WI38 (cell line): ENCODE data around the gene EEF1AKMT4.

Experiments used
- H3K4me3 ChIP-seq: 2 replicates; pipeline ENCODE4 v1.5.1; 2011; ENCODE audit warnings: low read depth, mild to moderate bottlenecking, control low read depth, low read length
- TF ChIP-seq, protein P1 (sequence below): IDR thresholded peaks from 2 replicates; pipeline ENCODE4 v1.5.1; 2012; ENCODE audit warnings: low read depth, mild to moderate bottlenecking, control low read depth, low read length

The EEF1AKMT4 gene

GRCh38 chr3:184240384-184241140 lies 8.9 kb upstream of the EEF1AKMT4 start:
- TF ChIP-seq, protein P1, sequence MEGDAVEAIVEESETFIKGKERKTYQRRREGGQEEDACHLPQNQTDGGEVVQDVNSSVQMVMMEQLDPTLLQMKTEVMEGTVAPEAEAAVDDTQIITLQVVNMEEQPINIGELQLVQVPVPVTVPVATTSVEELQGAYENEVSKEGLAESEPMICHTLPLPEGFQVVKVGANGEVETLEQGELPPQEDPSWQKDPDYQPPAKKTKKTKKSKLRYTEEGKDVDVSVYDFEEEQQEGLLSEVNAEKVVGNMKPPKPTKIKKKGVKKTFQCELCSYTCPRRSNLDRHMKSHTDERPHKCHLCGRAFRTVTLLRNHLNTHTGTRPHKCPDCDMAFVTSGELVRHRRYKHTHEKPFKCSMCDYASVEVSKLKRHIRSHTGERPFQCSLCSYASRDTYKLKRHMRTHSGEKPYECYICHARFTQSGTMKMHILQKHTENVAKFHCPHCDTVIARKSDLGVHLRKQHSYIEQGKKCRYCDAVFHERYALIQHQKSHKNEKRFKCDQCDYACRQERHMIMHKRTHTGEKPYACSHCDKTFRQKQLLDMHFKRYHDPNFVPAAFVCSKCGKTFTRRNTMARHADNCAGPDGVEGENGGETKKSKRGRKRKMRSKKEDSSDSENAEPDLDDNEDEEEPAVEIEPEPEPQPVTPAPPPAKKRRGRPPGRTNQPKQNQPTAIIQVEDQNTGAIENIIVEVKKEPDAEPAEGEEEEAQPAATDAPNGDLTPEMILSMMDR, result no peak
- no peak overlapping the region for H3K4me3 ChIP-seq

GRCh38 chr3:184241141-184241446 lies 8.4 kb upstream of the EEF1AKMT4 start:
- no peak overlapping the region for H3K4me3 ChIP-seq
- TF ChIP-seq, protein P1, result no peak

GRCh38 chr3:184241447-184242296 lies 7.8 kb upstream of the EEF1AKMT4 start:
- TF ChIP-seq, protein P1, result peak; percentile 38
- no peak overlapping the region for H3K4me3 ChIP-seq

GRCh38 chr3:184242297-184242685 lies 7.2 kb upstream of the EEF1AKMT4 start:
- TF ChIP-seq, protein P1, result no peak
- no peak overlapping the region for H3K4me3 ChIP-seq

GRCh38 chr3:184248454-184249411 lies 739 bp upstream of the EEF1AKMT4 start, which contains the start of gene ALG3:
TSS of gene ALG3 (minus strand) at chr3:184248962. CDS start at chr3:184248940, 22 bp downstream.
- TF ChIP-seq, protein P1, result no peak
- H3K4me3 ChIP-seq, result peak within 1 kb of the TSS; percentile 95

DNA sequence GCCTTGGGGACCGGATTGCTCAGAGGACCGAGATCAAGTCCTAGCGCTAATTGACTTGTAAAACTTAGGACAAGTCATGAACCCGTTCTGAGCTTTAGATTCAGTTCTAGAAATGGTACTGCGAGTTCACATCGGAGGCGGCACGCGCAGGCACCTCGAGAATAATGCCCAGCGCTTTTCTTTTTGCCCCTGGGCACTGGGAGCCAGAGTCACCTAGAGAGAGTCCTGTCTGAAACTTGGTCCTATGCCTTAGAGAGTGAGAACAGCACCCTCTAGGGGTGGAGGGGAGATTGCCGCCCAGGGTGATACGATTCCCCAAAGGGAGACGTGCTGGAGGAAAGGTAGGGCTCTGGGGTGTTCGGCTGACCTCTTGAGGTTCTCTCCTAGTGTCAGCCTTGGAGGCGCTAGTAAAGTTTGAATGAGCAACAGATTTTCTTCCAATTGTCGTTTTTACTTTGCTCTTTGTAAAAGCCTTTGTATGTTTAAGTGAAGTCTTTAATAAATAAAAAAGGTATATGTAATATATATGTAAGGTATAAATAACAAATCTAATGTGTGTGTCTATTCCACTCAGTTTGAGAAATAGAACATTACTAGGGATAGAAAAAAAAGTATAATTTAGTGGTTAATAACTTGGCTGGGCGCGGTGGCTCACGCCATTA lies 826 bp downstream of the EEF1AKMT4 start:
- TF ChIP-seq, protein P1, result peak; percentile 96
- H3K4me3 ChIP-seq, result peak overlapping the region; percentile 95
